ENCODE results near the gene GATB.
A peak's percentile ranks its signal among the peaks of the same experiment; 100 is the strongest.

The GATB gene, protein sequence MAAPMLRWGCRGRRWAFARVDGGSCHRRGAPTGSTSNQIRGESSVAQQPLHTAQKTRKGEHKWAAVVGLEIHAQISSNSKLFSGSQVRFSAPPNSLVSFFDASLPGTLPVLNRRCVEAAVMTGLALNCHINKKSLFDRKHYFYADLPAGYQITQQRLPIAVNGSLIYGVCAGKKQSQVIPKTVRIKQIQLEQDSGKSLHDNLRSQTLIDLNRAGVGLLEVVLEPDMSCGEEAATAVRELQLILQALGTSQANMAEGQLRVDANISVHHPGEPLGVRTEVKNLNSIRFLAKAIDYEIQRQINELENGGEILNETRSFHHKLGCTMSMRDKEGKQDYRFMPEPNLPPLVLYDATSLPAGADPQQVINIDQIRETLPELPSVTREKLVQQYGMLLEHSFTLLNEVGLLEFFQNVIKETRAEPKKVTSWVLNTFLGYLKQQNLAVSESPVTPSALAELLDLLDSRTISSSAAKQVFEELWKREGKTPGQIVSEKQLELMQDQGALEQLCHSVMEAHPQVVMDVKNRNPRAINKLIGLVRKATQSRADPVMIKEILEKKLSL

DNA sequence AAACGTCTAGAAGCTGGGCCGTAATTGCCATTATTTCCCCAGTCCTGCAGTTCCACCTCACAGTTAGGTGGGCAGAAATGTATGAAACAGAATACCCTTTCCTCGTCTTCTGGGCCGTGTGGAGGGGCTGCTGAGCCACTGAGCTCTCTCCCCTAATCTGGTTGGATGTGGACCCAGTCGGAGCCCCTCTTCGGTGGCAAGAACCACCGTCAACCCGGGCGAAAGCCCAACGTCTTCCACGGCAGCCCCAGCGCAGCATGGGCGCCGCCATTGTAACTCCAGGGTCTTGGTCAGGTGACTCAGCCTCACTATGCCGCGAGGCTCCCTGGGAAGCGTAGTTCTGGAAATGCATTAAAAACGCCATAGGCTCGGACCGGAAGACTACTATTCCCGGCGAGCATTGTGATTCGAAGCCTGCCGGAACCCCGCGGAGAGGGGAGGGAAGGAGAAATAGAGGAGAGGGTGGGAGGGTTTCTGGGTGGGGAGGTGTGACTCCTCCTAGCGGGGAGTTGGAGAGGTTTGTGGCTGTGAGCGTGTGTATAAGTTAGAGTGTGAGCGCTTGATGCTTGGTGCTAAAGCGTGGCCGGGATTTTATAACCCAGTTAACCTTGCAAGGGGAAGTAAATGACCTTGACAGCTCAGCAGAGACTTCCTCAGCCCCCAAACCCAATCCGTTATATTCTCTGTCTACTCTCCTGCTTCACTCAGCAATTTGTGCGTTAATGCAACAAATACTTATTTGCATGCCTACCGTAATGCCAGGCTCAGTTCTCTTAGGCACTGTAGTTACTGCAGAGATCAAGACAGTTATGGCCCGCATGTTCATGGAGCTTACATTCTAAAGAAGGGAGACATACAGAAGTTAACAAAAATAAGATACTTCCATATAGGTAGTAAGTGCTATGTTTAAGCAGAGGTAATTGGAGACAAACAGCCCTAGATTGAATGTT, at the start of gene GATB:
Gene GATB, minus strand, starts transcription at position 296 of the 950 bp plus-strand sequence. Its CDS starts 25 bp downstream, at position 271.
- peak; percentile 85 for DNase-seq

GRCh38 chr4:151810476-151810875, 49.7 kb upstream of the GATB start:
- DNase-seq: no peak

- no peak for DNase-seq
Observed at GRCh38 chr4:151809716-151810115, 48.9 kb upstream of the GATB start.

DNA sequence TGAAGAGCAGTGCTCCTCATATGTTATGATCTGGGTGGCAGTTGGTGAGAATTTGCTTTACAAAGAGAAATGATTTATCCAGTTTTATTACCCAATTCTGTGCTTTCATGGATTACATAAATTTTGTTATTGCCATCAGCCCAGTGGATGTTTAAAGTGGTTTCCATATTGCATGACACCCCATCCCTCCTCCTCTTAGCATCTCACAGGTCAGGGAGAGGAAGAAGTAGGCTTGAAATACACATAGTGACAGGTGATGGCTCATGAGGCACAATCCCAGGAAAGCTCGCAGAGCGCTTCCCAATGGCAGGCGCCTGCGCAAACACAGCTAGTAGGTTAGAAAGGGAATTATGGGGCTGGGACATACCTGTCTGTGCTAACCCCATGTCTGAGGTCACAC, 47.7 kb upstream of the GATB start:
- no peak for DNase-seq

GRCh38 chr4:151808120-151808529, 47.3 kb upstream of the GATB start:
- no peak for DNase-seq

DNA sequence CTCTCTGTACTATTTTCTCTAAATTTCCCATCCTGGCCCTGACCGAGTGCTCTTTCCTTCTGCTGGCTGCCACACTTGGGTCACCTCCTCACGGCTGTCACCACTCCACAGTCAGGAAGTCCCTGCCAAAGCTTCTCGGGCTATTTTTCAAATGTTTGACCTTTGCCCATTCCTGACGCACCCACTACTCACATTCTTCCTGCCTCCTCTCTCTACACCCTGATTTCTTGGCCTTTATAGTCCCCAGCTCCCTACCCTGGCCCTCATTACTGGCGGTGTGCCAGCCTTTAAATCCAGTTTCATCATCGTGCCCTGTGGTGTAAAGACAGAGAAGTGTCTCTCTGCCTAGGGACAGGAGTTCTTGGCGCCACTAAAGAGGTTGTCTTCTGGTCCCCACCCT, 46.4 kb upstream of the GATB start:
- DNase-seq: no peak

DNA sequence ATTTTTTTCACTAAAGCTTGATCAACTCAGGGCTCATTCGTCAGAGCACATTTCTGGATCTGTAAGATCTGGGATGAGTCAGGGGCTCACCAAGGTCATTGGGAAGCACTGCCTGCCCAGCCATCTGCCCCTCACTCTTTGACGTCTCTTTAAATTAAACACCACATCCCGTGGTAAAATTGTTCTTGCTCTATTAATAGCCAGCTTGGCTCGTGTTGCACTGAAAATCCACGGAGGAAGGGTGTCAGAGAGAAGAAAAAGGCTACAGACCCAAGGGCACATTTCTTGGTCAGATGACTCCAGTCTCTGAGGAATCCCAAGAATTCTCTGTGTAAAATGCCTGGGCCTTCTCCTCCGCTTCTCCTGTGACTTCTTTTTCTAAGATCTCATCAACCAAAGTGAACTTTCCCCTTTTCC, 45.7 kb upstream of the GATB start:
- peak; percentile 19 for DNase-seq

- no peak for DNase-seq
Observed at GRCh38 chr4:151804821-151805220, 44.0 kb upstream of the GATB start.

GRCh38 chr4:151804086-151804630, 43.4 kb upstream of the GATB start:
- no peak for DNase-seq

DNA sequence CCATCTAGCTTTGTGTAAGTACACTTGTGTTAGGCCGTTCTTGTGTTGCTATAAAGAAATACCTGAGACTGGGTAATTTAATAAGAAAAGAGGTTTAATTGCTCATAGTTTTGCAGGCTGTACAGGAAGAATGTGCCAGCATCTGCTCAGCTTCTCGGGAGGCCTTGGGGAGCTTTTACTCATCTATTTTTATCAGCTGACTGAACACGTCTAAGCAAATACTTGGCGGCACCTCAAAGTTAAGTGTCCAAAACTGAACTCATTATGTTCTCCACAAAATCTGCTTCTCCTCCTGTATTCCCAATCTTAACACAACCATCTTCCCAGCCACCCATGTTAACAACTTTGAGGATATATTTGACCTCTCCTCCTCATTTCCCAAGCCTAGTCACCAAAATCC, 42.4 kb upstream of the GATB start:
- DNase-seq: no peak

DNA sequence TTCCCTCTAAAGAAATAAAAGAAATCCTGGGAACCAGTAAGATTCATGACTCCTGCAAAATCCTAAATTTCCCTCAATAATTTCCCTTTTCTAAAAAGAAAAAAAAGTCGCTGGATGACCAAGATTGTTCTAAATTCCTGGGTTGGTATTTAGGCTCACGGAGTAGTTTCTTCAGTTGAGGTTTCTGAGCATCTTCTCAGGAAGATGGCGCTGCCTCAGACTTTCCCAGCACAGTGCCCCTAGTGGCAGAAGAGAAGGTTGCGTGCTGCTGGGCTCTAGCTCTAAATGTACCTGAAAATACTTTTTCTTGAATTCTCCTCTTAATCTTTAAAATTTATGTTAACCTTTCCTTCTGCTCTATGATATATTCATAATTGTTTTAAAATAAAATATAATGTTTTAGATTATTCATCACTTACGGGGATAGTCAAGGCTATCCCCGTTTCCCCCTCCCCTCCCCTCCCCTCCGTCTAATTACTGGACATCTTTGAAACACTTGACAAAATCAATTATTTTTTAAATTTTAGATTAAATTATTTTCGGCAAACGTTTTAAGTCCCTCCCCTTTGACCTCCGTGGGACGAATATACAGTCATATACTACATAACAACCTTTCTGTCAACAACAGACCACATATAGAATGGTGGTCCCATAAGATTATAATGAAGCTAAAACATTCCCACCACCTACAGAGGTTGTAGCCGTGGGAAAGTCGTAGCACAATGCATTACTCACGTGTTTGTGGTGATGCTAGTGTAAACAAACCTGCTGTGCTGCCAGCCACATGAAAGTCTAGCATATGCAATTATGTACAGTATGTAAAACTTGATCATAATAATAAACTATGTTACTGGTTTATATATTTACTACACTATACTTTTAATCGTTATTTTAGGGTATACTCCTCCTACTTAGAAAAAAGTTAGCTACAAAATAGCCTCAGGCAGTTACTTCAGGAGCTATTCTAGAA, 41.0 kb upstream of the GATB start:
- no peak for DNase-seq

- no peak for DNase-seq
Observed at GRCh38 chr4:151799417-151800012, 38.7 kb upstream of the GATB start.

GRCh38 chr4:151798678-151799416, 38.0 kb upstream of the GATB start:
- DNase-seq: no peak

DNA sequence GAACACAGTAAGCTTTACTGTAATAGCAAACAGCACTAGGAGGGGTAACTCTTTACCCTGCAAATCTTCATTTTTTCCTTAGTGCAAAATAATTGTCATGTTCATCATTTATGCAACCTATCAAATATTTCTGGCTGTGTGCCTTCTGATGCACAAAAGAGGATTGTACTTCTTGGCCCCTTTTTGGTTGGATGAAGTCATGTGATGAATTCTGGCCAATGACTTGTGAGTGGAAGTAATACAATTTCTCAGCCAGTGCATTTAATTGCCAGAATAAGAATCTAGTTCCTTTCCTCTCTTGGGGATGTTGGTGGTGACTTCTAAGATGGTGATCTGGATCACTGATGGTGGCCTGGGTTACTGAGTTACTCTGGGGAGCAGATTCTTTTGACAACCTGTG, 37.0 kb upstream of the GATB start:
- no peak for DNase-seq

DNA sequence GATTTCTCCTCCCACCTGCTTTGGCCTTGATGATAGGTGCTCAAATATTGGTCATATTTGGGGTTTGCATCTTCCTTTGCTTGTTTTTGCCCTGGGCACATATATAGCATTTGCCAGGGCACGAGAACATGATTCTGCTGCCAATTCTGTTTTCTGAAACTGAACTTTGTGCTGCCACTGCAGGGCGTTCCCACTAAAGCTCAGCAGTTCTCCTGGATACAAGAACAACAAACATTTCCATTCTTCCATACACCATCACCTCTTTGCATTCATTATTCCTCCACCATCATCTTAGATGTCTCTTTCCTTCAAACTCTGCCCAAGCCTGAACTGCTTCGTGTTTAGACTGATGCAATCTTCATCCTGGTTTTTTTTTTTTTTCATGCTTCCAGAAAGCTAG, 36.3 kb upstream of the GATB start:
- no peak for DNase-seq

GRCh38 chr4:151796106-151796505, 35.3 kb upstream of the GATB start:
- no peak for DNase-seq

GRCh38 chr4:151792995-151793394, 32.2 kb upstream of the GATB start:
- DNase-seq: no peak

- no peak for DNase-seq
Observed at GRCh38 chr4:151792530-151792929, 31.7 kb upstream of the GATB start.

DNA sequence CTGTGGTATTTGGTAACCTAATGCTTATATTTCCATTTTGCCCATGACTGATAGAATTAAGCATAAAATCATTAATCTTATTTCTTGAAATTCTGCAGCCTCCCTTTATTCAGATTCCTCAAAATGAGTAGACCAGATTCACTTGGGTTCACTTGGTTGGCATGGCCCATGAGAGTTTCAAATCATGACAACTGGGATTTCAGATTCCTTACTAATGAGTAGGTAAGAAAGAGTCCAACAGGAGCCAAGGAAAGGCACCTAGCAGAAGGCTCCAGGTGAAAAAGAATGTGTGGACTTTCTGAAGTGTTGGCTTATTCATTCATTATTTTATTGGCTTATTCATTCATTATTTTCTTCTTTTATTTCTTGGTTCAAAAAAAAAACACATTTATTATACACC, 27.2 kb upstream of the GATB start:
- DNase-seq: no peak

- DNase-seq: no peak
Observed at GRCh38 chr4:151786158-151786495, 25.3 kb upstream of the GATB start.

All from T1000 (cell line).